Kidney (tissue), 14 donors: ENCODE results near the gene CCNI2. TPM values are rescaled to one million over a fixed set of nuclear protein-coding genes. Genes with fewer than 3 reads are reported as not detected.

Experiments
- DNase-seq, 5 donors: peaks; one replicate each; pipeline ENCODE4 v3.0.0-alpha.2; 2013 to 2020
- FAIRE-seq: peaks from 2 replicates; lab custom pipeline; 2012; peaks lifted over from hg19 to GRCh38; lab: Jason Lieb, UNC
- H3K27ac ChIP-seq, 2 donors: one replicate each; pipeline ENCODE4 v1.7.0; 2013; ENCODE audit warnings: low read depth in 2 of 2, low read length in 2 of 2, inconsistent platforms in 1 of 2
- H3K27me3 ChIP-seq: one replicate; pipeline ENCODE4 v1.7.1; 2013; ENCODE audit warnings: low read length, inconsistent platforms; ENCODE audit not compliant: control insufficient read depth, insufficient read depth
- H3K36me3 ChIP-seq, 3 donors: one replicate each; pipeline versions ENCODE4 v1.7.0 to v1.7.1; 2013; ENCODE audit warnings: low read length in 3 of 3, control low read depth in 1 of 3, inconsistent platforms in 1 of 3; ENCODE audit not compliant: insufficient read depth in 3 of 3, control insufficient read depth in 2 of 3
- H3K4me1 ChIP-seq, 3 donors: one replicate each; pipeline versions ENCODE4 v1.7.0 to v1.7.1; 2013; ENCODE audit warnings: low read length in 3 of 3, inconsistent platforms in 1 of 3, low read depth in 1 of 3; ENCODE audit not compliant: control insufficient read depth in 2 of 3, insufficient read depth in 2 of 3
- H3K4me3 ChIP-seq, 3 donors: one replicate each; pipeline versions ENCODE4 v1.7.0 to v1.8.1; 2013; ENCODE audit warnings: low read length in 3 of 3, control low read depth in 1 of 3, inconsistent platforms in 1 of 3
- H3K9ac ChIP-seq, 3 donors: one replicate each; pipeline versions ENCODE4 v1.7.0 to v1.7.1; 2013; ENCODE audit warnings: low read length in 3 of 3, control low read depth in 1 of 3, inconsistent platforms in 1 of 3
- H3K9me3 ChIP-seq, 3 donors: one replicate each; pipeline versions ENCODE4 v1.7.0 to v1.7.1; 2013; ENCODE audit warnings: low read length in 3 of 3, control low read depth in 1 of 3, inconsistent platforms in 1 of 3; ENCODE audit not compliant: control insufficient read depth in 2 of 3, insufficient read depth in 1 of 3
- CTCF ChIP-seq: IDR thresholded peaks from 3 replicates; pipeline ENCODE4 v1.5.1; 2012; ENCODE audit warnings: mild to moderate bottlenecking, moderate library complexity, borderline replicate concordance; ENCODE audit not compliant: insufficient read depth; ENCODE audit errors: extremely low read depth
- intact Hi-C: fragments of 100-400 bp; cut with DNase I; formaldehyde crosslinking; loops from one replicate; pipeline ENCODE4 v1.11.1; 2022
- polyA plus RNA-seq: library from polyadenylated mRNA; stranded (reverse); fragments of 350-450 nt; fragmentation: Illumina TruSeq; extraction: RNeasy Lipid Tissue Mini Kit (QIAGEN cat#74804); gene quantifications from one replicate; pipeline ENCODE4 v1.2.3, GENCODE V29; 2014; ENCODE audit warnings: low read depth, low replicate concordance; ENCODE audit not compliant: insufficient read depth
- total RNA-seq: library from RNA; stranded (reverse); fragmentation: NEBNext Ultra II Directional; extraction: Animal tissue kit (Norgen Biotek cat#: 25700); gene quantifications from one replicate; pipeline ENCODE4 v1.2.1, GENCODE V29; 2021
- donor health status: control.
- donor health status: control.
- donor health status: control.
- donor health status: control.
- donor health status: control.
- donor health status: DM: yes; HTN: yes; CAD: no.
- donor health status: Normal renal cell carcinoma (clear cell type).

Gene CCNI2
- total and polyA plus RNA-seq, 2 donors from 2014 or later, result 3.4 to 3.8 TPM

- no peaks in the 10 kb centered on the region for H3K27me3 ChIP-seq
- no peak for TF ChIP-seq CTCF
- no peaks in the 10 kb centered on the region for H3K9me3 ChIP-seq
- peak in 1 of 5 donors; percentile 51 for DNase-seq
- peaks cover 5 to 20% (median 13%) of the 10 kb centered on the region in 3 donors for H3K4me1 ChIP-seq
- peak overlapping the region in 1 of 3 donors; percentile 84 for H3K9ac ChIP-seq
- H3K4me3 ChIP-seq, result peak overlapping the region in 2 of 3 donors; percentile 68
- intact Hi-C loops, result no loop called here
- FAIRE-seq, result no peak
- no peaks in the 10 kb centered on the region for H3K36me3 ChIP-seq
- H3K27ac ChIP-seq, result peak overlapping the region in 1 of 2 donors; percentile 84
These were observed 29.6 kb downstream of the CCNI2 start for GRCh38 chr5:132776938-132777208.

- H3K9ac ChIP-seq, result peak within 1 kb of the TSS; percentile 68 to 89 (median 84)
- peak within 1 kb of the TSS; percentile 68 to 76 (median 71) for H3K4me3 ChIP-seq
- no peak for TF ChIP-seq CTCF
- H3K4me1 ChIP-seq, result peaks cover 5 to 18% (median 11%) of the 10 kb centered on the region in 3 donors
- FAIRE-seq (no peak), DNase-seq (peak; percentile 53 to 88 (median 77))
- H3K36me3 ChIP-seq, result no peaks in the 10 kb centered on the region
- peak within 1 kb of the TSS; percentile 83 to 84 for H3K27ac ChIP-seq
- no peaks in the 10 kb centered on the region for H3K9me3 ChIP-seq
- H3K27me3 ChIP-seq, result no peaks in the 10 kb centered on the region
- intact Hi-C loops, result no loop called here
These were observed 30.2 kb downstream of the CCNI2 start, which contains the start of gene SEPTIN8 for GRCh38 chr5:132777209-132778069. Gene SEPTIN8, minus strand, starts transcription at chr5:132777239. Its CDS starts 102 bp downstream, at chr5:132777137.

GRCh38 chr5:132778129-132778528, 30.9 kb downstream of the CCNI2 start:
- no peaks in the 10 kb centered on the region for H3K9me3 ChIP-seq
- H3K9ac ChIP-seq, result peak overlapping the region; percentile 68 to 89 (median 77)
- DNase-seq (no peak), FAIRE-seq (no peak)
- no peaks in the 10 kb centered on the region for H3K36me3 ChIP-seq
- intact Hi-C loops, result no loop called here
- peaks cover 5 to 18% (median 11%) of the 10 kb centered on the region in 3 donors for H3K4me1 ChIP-seq
- no peak for TF ChIP-seq CTCF
- H3K27ac ChIP-seq, result peak overlapping the region in 1 of 2 donors; percentile 17
- H3K27me3 ChIP-seq, result no peaks in the 10 kb centered on the region
- peak overlapping the region in 2 of 3 donors; percentile 68 to 71 for H3K4me3 ChIP-seq
